Measurements from ENCODE around the gene SH2D2A. TPM values are rescaled to one million over a fixed set of nuclear protein-coding genes. Genes with fewer than 3 reads are reported as not detected.

SH2D2A gene
- total RNA-seq, 4 donors from 2014 or later = 2.7 to 13.5 (median 6.5) TPM; not detected in 1

- H3K4me3 ChIP-seq = no peak overlapping the region
- H3K4me1 ChIP-seq = peaks cover 0 to 4% (median 0%) of the 10 kb centered on the region in 4 donors
- no peaks in the 10 kb centered on the region for H3K36me3 ChIP-seq
- peak in 1 of 3 donors; percentile 10 for DNase-seq
- H3K27me3 ChIP-seq = no peaks in the 10 kb centered on the region
- TF ChIP-seq CTCF (IDR thresholded peaks at IDR 0.05) (no peak), POLR2A (IDR thresholded peaks at IDR 0.05) (no peak)
- no peak overlapping the region for H3K27ac ChIP-seq
- H3K9me3 ChIP-seq = no peaks in the 10 kb centered on the region
Observed at GRCh38 chr1:156821801-156822200, 5.2 kb upstream of the SH2D2A start.

- peak in 1 of 3 donors; percentile 45 for DNase-seq
- H3K27me3 ChIP-seq = no peaks in the 10 kb centered on the region
- H3K36me3 ChIP-seq = no peaks in the 10 kb centered on the region
- H3K4me3 ChIP-seq = peak overlapping the region; percentile 27 to 44 (median 38)
- no peak for TF ChIP-seq POLR2A (IDR thresholded peaks at IDR 0.05)
- TF ChIP-seq CTCF (IDR thresholded peaks at IDR 0.05) = no peak
- H3K4me1 ChIP-seq = peaks cover 0 to 23% (median 3%) of the 10 kb centered on the region in 4 donors
- H3K27ac ChIP-seq = peak overlapping the region; percentile 73 to 93 (median 84)
- no peaks in the 10 kb centered on the region for H3K9me3 ChIP-seq
Observed at GRCh38 chr1:156815961-156816422, 656 bp downstream of the SH2D2A start.

GRCh38 chr1:156815307-156815826 is 1.3 kb downstream of the SH2D2A start:
- Histone ChIP-seq H3K4me3 (peak overlapping the region; percentile 27 to 44 (median 38)), H3K27ac (peak overlapping the region; percentile 73 to 93 (median 84)), H3K27me3 (no peaks in the 10 kb centered on the region), H3K9me3 (no peaks in the 10 kb centered on the region), H3K36me3 (no peaks in the 10 kb centered on the region), H3K4me1 (peaks cover 0 to 23% (median 3%) of the 10 kb centered on the region in 4 donors)
- TF ChIP-seq CTCF (IDR thresholded peaks at IDR 0.05) = no peak
- TF ChIP-seq POLR2A (IDR thresholded peaks at IDR 0.05) = no peak
- DNase-seq = peak in 1 of 3 donors; percentile 53

- Histone ChIP-seq H3K27ac (peak overlapping the region; percentile 73 to 93 (median 84)), H3K4me3 (peak overlapping the region in 2 of 4 donors; percentile 52 to 53)
- peak in 1 of 3 donors; percentile 50 for DNase-seq
Observed at GRCh38 chr1:156814571-156815260, 1.9 kb downstream of the SH2D2A start.

More at GRCh38 chr1:156814571-156815260, 1.9 kb downstream of the SH2D2A start:
- Histone ChIP-seq H3K36me3 (no peaks in the 10 kb centered on the region), H3K9me3 (no peaks in the 10 kb centered on the region), H3K27me3 (no peaks in the 10 kb centered on the region), H3K4me1 (peaks cover 0 to 23% (median 3%) of the 10 kb centered on the region in 4 donors)
- TF ChIP-seq POLR2A (IDR thresholded peaks at IDR 0.05) (no peak), CTCF (IDR thresholded peaks at IDR 0.05) (no peak)

Measured in Peyer's patch (tissue), 4 donors.